Measurements from ENCODE around the gene PFDN2. TPM values are rescaled to one million over a fixed set of nuclear protein-coding genes. Genes with fewer than 3 reads are reported as not detected.

PFDN2 gene
- total and polyA plus RNA-seq, 2 of the 4 experiments (the other 2 are of a cell fraction) = 62.4 to 179 TPM

DNA sequence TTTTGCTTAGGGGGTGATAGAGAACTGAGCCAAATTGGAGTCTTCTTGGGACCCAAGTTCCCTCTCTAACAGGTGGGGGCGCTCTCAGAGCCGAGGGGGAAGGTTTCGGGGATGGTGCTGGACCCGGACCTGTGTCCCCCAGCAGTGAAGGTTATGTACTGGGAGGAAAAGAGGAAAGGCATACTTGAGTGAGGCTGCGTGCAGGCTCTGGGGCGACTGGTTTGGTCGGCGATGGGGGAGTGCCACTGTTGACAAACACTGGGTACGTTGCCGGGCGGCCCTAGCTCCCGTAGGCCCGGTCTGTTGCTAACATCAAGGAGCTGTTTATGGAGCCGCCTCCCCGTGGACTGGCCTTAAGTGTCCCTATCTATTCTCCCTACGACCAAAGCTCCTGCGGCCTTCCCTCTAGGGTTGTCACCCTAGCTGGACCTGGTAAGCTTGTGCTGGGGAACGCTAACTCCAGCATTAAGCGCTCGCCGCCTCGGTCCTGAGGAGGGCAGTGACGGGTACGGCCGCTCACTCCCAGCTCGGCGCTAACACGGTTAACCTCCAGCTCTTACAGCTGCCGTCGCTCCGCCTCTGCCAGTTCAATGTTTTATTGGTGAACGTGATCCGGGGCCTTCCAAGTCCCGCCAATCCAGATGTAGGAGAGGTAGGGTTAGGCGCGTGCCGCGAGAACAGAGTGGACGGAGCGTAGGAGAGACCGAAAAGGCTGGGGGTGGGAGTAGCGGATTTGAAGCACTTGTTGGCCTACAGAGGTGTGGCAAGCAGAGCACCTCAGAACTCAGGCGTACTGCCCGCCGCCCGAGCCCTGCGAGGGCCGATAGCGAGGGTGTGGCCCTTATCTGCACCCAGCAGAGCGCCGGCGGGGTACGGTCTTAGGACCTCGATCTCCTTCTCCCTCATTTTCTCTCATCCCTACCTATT, 48.2 kb upstream of the PFDN2 start, which contains the start of gene PPOX (continued):
- TF ChIP-seq CEBPB (IDR thresholded peaks at IDR 0.05; ENCODE audit: low read depth, low read length) = no peak
- no peak for TF ChIP-seq FOS (IDR thresholded peaks at IDR 0.05; ENCODE audit: low read depth, low read length)
- peak; percentile 8; the same call in 1 of the 2 replicates for TF ChIP-seq RAD21 (IDR thresholded peaks at IDR 0.05; ENCODE audit: low read length)

DNA sequence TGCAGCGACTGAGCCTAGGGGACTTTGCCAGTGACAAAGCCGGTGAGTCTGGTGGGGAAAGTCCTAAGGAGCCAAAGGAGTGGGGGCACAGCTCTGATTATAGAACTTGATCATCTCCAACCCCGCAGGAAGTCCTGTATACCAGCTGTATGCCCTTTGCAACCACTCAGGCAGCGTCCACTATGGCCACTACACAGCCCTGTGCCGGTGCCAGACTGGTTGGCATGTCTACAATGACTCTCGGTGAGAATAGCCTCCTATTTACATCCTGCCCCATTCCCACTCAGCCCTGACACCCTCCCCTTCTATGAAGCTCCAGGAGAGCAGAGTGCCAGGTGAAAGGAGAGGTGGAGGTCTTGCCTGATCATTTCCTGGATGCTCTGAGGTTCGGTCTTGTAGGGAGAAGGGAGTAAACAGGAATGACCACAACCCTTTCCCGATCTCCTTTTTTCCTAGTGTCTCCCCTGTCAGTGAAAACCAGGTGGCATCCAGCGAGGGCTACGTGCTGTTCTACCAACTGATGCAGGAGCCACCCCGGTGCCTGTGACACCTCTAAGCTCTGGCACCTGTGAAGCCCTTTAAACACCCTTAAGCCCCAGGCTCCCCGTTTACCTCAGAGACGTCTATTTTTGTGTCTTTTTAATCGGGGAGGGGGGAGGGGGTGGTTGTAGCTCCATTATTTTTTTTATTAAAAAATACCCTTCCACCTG, 47.2 kb upstream of the PFDN2 start:
- no peaks in the 10 kb centered on the region for H3K9me3 ChIP-seq (ENCODE audit: control insufficient read depth, insufficient read depth, low read length)
- BruUV-seq (replicated peaks) = no TSS peak
- POLR2A ChIA-PET (ENCODE audit: unreplicated experiment) = no interaction called here
- H2BK5ac ChIP-seq (ENCODE audit: low read depth, low read length, poor library complexity, severe bottlenecking) = no peak overlapping the region
- peaks cover 9% of the 10 kb centered on the region for H3K9me1 ChIP-seq (ENCODE audit: insufficient read depth, low read length)
- no peak overlapping the region for H2AK5ac ChIP-seq (ENCODE audit: low read depth, low read length)
- no peak overlapping the region for H3K4ac ChIP-seq (ENCODE audit: low read depth, low read length)
- DNase-seq (no peak), ATAC-seq (ENCODE audit: low read depth) (no peak)
- H3K79me1 ChIP-seq (ENCODE audit: low read depth in 1 of 2, low read length in 2 of 2) = peaks cover 13 to 29% of the 10 kb centered on the region in 2 experiments
- H4K91ac ChIP-seq (ENCODE audit: insufficient read depth, low read depth, low read length) = no peak overlapping the region
- no peak overlapping the region for H2AFZ ChIP-seq (replicated peaks; ENCODE audit: low read length, poor library complexity)
- no peak overlapping the region for H3K18ac ChIP-seq (ENCODE audit: low read depth, low read length)
- H3K23ac ChIP-seq (ENCODE audit: low read depth, low read length) = no peak overlapping the region
- H3K27ac ChIP-seq (ENCODE audit: insufficient read depth, low read length) = no peak overlapping the region
- no peak overlapping the region for H3K56ac ChIP-seq (ENCODE audit: extremely low read depth, insufficient read depth, low read length)
- no peak overlapping the region for H4K5ac ChIP-seq (ENCODE audit: low read depth, low read length)
- no peak overlapping the region for H4K8ac ChIP-seq (ENCODE audit: low read depth in 2 of 2, low read length in 2 of 2)
- CTCF ChIA-PET = interaction anchor here (0.6 to 2.2 kb wide), 4 partner anchors 12 to 105 kb away, joined by 3 to 5 read pairs (median 4); partner anchors contain the start of genes B4GALT3 and TOMM40L
- H3K4me3 ChIP-seq (ENCODE audit: insufficient read depth, low read depth, low read length) = no peak overlapping the region
- H4K20me1 ChIP-seq (ENCODE audit: insufficient read depth, low read length) = no peaks in the 10 kb centered on the region
- in situ Hi-C loops (cut with MboI; ENCODE audit: low sequenced_read_pairs) = no loop called here
- no peak for TF ChIP-seq CHD1 (IDR thresholded peaks at IDR 0.05; ENCODE audit: low read depth, low read length)
- TF ChIP-seq RAD21 (IDR thresholded peaks at IDR 0.05; ENCODE audit: low read length) = no peak
- TF ChIP-seq BHLHE40 (IDR thresholded peaks at IDR 0.05; ENCODE audit: low read depth, low read length) = no peak
- no peak for TF ChIP-seq NFE2L2 (IDR thresholded peaks at IDR 0.05; ENCODE audit: low read depth, low read length)
- TF ChIP-seq, protein P1, sequence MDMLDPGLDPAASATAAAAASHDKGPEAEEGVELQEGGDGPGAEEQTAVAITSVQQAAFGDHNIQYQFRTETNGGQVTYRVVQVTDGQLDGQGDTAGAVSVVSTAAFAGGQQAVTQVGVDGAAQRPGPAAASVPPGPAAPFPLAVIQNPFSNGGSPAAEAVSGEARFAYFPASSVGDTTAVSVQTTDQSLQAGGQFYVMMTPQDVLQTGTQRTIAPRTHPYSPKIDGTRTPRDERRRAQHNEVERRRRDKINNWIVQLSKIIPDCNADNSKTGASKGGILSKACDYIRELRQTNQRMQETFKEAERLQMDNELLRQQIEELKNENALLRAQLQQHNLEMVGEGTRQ (IDR thresholded peaks at IDR 0.05; ENCODE audit: low read depth, low read length) = no peak
- TF ChIP-seq SMC3 (IDR thresholded peaks at IDR 0.05; ENCODE audit: low read depth, low read length) = no peak
- no peak for TF ChIP-seq MAFK (IDR thresholded peaks at IDR 0.05; ENCODE audit: low read depth, low read length)
- TF ChIP-seq MAZ (IDR thresholded peaks at IDR 0.05; ENCODE audit: borderline replicate concordance, low read depth, low read length) = no peak
- TF ChIP-seq RCOR1 (IDR thresholded peaks at IDR 0.05; ENCODE audit: insufficient replicate concordance, low read length) = no peak
- TF ChIP-seq POLR2A (IDR thresholded peaks at IDR 0.05; ENCODE audit: low read depth, low read length) = no peak
- no peak for TF ChIP-seq RFX5 (IDR thresholded peaks at IDR 0.05; ENCODE audit: low read depth, low read length)
- intact Hi-C loops (cut with micrococcal nuclease) = no loop called here
- peak overlapping the region; percentile 60; the same call in 1 of the 2 replicates for H3K9ac ChIP-seq (ENCODE audit: low read depth, low read length)
- no peak overlapping the region for H3K14ac ChIP-seq (replicated peaks; ENCODE audit: low read depth, low read length)
- H2BK20ac ChIP-seq (ENCODE audit: low read depth, low read length) = no peak overlapping the region
- 91% methylated on average over 5 of the region's 14 CpGs; no CpG with 5 or more reads in 1 of the 2 experiments for WGBS, 2 experiments (ENCODE audit: extremely low coverage in 2 of 2, insufficient read length in 1 of 2)
- no peaks in the 10 kb centered on the region for H3K27me3 ChIP-seq (ENCODE audit: control insufficient read depth, insufficient read depth, low read length)
- H3K4me1 ChIP-seq (ENCODE audit: control insufficient read depth, insufficient read depth, low read length) = peaks cover 5% of the 10 kb centered on the region
- dilution Hi-C loops (cut with HindIII; ENCODE audit: low sequenced_read_pairs, unreplicated experiment) = no loop called here
- H3K36me3 ChIP-seq (ENCODE audit: control insufficient read depth, insufficient read depth, low read length) = peaks cover 30% of the 10 kb centered on the region
- no peak overlapping the region for H2AK9ac ChIP-seq (replicated peaks; ENCODE audit: low read depth, low read length, poor library complexity)
- H3K4me2 ChIP-seq (ENCODE audit: low read depth, low read length) = peak overlapping the region; percentile 89; the same call in 1 of the 2 replicates
- H2BK15ac ChIP-seq (ENCODE audit: low read depth, low read length) = no peak overlapping the region
- no peak overlapping the region for H2BK120ac ChIP-seq (ENCODE audit: low read depth, low read length)
